ENCODE results near the gene TAOK1. TPM values are rescaled to one million over a fixed set of nuclear protein-coding genes. Genes with fewer than 3 reads are reported as not detected.

TAOK1 gene
- total RNA-seq, 1 donor: 23.4 TPM

- H3K4me3 ChIP-seq (ENCODE audit: low read length): no peak overlapping the region
- no peaks in the 10 kb centered on the region for H3K9me3 ChIP-seq (ENCODE audit: low read depth, low read length)
- H3K4me1 ChIP-seq (ENCODE audit: insufficient read depth, low read length): peaks cover 26% of the 10 kb centered on the region
- no peaks in the 10 kb centered on the region for H3K27me3 ChIP-seq (ENCODE audit: insufficient read depth, low read length)
Measured at GRCh38 chr17:29396066-29396465, 5.9 kb downstream of the TAOK1 start.

- H3K9me3 ChIP-seq (ENCODE audit: low read depth, low read length): no peaks in the 10 kb centered on the region
- peaks cover 16% of the 10 kb centered on the region for H3K4me1 ChIP-seq (ENCODE audit: insufficient read depth, low read length)
- H3K4me3 ChIP-seq (ENCODE audit: low read length): no peak overlapping the region
- H3K27me3 ChIP-seq (ENCODE audit: insufficient read depth, low read length): no peaks in the 10 kb centered on the region
Measured at GRCh38 chr17:29399634-29400033, 9.5 kb downstream of the TAOK1 start.

- no peaks in the 10 kb centered on the region for H3K27me3 ChIP-seq (ENCODE audit: insufficient read depth, low read length)
- no peaks in the 10 kb centered on the region for H3K9me3 ChIP-seq (ENCODE audit: low read depth, low read length)
- H3K4me1 ChIP-seq (ENCODE audit: insufficient read depth, low read length): peaks cover 16% of the 10 kb centered on the region
- no peak overlapping the region for H3K4me3 ChIP-seq (ENCODE audit: low read length)
Measured at GRCh38 chr17:29400818-29401217, 10.7 kb downstream of the TAOK1 start.

- Histone ChIP-seq H3K4me3 (ENCODE audit: low read length) (no peak overlapping the region), H3K9me3 (ENCODE audit: low read depth, low read length) (no peaks in the 10 kb centered on the region), H3K4me1 (ENCODE audit: insufficient read depth, low read length) (peaks cover 16% of the 10 kb centered on the region), H3K27me3 (ENCODE audit: insufficient read depth, low read length) (no peaks in the 10 kb centered on the region)
Measured at GRCh38 chr17:29401258-29401657, 11.1 kb downstream of the TAOK1 start.

GRCh38 chr17:29407856-29408255 is 17.7 kb downstream of the TAOK1 start:
- Histone ChIP-seq H3K9me3 (ENCODE audit: low read depth, low read length) (no peaks in the 10 kb centered on the region), H3K27me3 (ENCODE audit: insufficient read depth, low read length) (no peaks in the 10 kb centered on the region), H3K4me1 (ENCODE audit: insufficient read depth, low read length) (no peaks in the 10 kb centered on the region), H3K4me3 (ENCODE audit: low read length) (no peak overlapping the region)

- Histone ChIP-seq H3K4me3 (ENCODE audit: low read length) (no peak overlapping the region), H3K27me3 (ENCODE audit: insufficient read depth, low read length) (no peaks in the 10 kb centered on the region), H3K4me1 (ENCODE audit: insufficient read depth, low read length) (no peaks in the 10 kb centered on the region), H3K9me3 (ENCODE audit: low read depth, low read length) (no peaks in the 10 kb centered on the region)
Measured at GRCh38 chr17:29409963-29410362, 19.8 kb downstream of the TAOK1 start.

GRCh38 chr17:29412780-29413565 is 22.8 kb downstream of the TAOK1 start:
- Histone ChIP-seq H3K4me3 (ENCODE audit: low read length) (no peak overlapping the region), H3K27me3 (ENCODE audit: insufficient read depth, low read length) (no peaks in the 10 kb centered on the region), H3K4me1 (ENCODE audit: insufficient read depth, low read length) (no peaks in the 10 kb centered on the region), H3K9me3 (ENCODE audit: low read depth, low read length) (no peaks in the 10 kb centered on the region)

GRCh38 chr17:29420128-29420527 is 30.0 kb downstream of the TAOK1 start:
- Histone ChIP-seq H3K4me3 (ENCODE audit: low read length) (no peak overlapping the region), H3K4me1 (ENCODE audit: insufficient read depth, low read length) (no peaks in the 10 kb centered on the region), H3K9me3 (ENCODE audit: low read depth, low read length) (no peaks in the 10 kb centered on the region), H3K27me3 (ENCODE audit: insufficient read depth, low read length) (no peaks in the 10 kb centered on the region)

GRCh38 chr17:29430275-29430674 is 40.1 kb downstream of the TAOK1 start:
- H3K9me3 ChIP-seq (ENCODE audit: low read depth, low read length): no peaks in the 10 kb centered on the region

GRCh38 chr17:29433541-29433940 is 43.4 kb downstream of the TAOK1 start:
- Histone ChIP-seq H3K27me3 (ENCODE audit: insufficient read depth, low read length) (no peaks in the 10 kb centered on the region), H3K4me3 (ENCODE audit: low read length) (no peak overlapping the region), H3K9me3 (ENCODE audit: low read depth, low read length) (no peaks in the 10 kb centered on the region), H3K4me1 (ENCODE audit: insufficient read depth, low read length) (peaks cover 15% of the 10 kb centered on the region)

More at GRCh38 chr17:29430275-29430674, 40.1 kb downstream of the TAOK1 start:
- H3K27me3 ChIP-seq (ENCODE audit: insufficient read depth, low read length): no peaks in the 10 kb centered on the region
- no peak overlapping the region for H3K4me3 ChIP-seq (ENCODE audit: low read length)
- peaks cover 15% of the 10 kb centered on the region for H3K4me1 ChIP-seq (ENCODE audit: insufficient read depth, low read length)

- Histone ChIP-seq H3K27me3 (ENCODE audit: insufficient read depth, low read length) (no peaks in the 10 kb centered on the region), H3K4me1 (ENCODE audit: insufficient read depth, low read length) (peaks cover 15% of the 10 kb centered on the region), H3K4me3 (ENCODE audit: low read length) (no peak overlapping the region), H3K9me3 (ENCODE audit: low read depth, low read length) (no peaks in the 10 kb centered on the region)
Measured at GRCh38 chr17:29434550-29434949, 44.4 kb downstream of the TAOK1 start.

GRCh38 chr17:29442451-29442850 is 52.3 kb downstream of the TAOK1 start:
- peaks cover 7% of the 10 kb centered on the region for H3K4me1 ChIP-seq (ENCODE audit: insufficient read depth, low read length)
- no peaks in the 10 kb centered on the region for H3K27me3 ChIP-seq (ENCODE audit: insufficient read depth, low read length)
- H3K9me3 ChIP-seq (ENCODE audit: low read depth, low read length): no peaks in the 10 kb centered on the region
- H3K4me3 ChIP-seq (ENCODE audit: low read length): no peak overlapping the region

GRCh38 chr17:29443041-29443739 is 53.0 kb downstream of the TAOK1 start:
- no peaks in the 10 kb centered on the region for H3K9me3 ChIP-seq (ENCODE audit: low read depth, low read length)
- peaks cover 10% of the 10 kb centered on the region for H3K4me1 ChIP-seq (ENCODE audit: insufficient read depth, low read length)
- no peaks in the 10 kb centered on the region for H3K27me3 ChIP-seq (ENCODE audit: insufficient read depth, low read length)
- no peak overlapping the region for H3K4me3 ChIP-seq (ENCODE audit: low read length)

- no peaks in the 10 kb centered on the region for H3K9me3 ChIP-seq (ENCODE audit: low read depth, low read length)
- H3K27me3 ChIP-seq (ENCODE audit: insufficient read depth, low read length): no peaks in the 10 kb centered on the region
- H3K4me3 ChIP-seq (ENCODE audit: low read length): no peak overlapping the region
- peaks cover 10% of the 10 kb centered on the region for H3K4me1 ChIP-seq (ENCODE audit: insufficient read depth, low read length)
Measured at GRCh38 chr17:29444589-29444988, 54.4 kb downstream of the TAOK1 start.

- Histone ChIP-seq H3K4me3 (ENCODE audit: low read length) (no peak overlapping the region), H3K4me1 (ENCODE audit: insufficient read depth, low read length) (peaks cover 10% of the 10 kb centered on the region), H3K9me3 (ENCODE audit: low read depth, low read length) (no peaks in the 10 kb centered on the region), H3K27me3 (ENCODE audit: insufficient read depth, low read length) (no peaks in the 10 kb centered on the region)
Measured at GRCh38 chr17:29445844-29446243, 55.7 kb downstream of the TAOK1 start.

Data from mononuclear cell (primary cell).